GM13976 (cell line): ENCODE data around the gene TBCE.

Experiments
- DNase-seq: peaks from one replicate; pipeline ENCODE4 v3.0.0; 2012; ENCODE audit warnings: low spot score
- in situ Hi-C: fragments of 300-500 bp; cut with MboI; formaldehyde crosslinking; loops from one replicate; pipeline ENCODE4 v1.12.0; 2022; ENCODE audit warnings: low sequenced_read_pairs, mixed read lengths, inconsistent platforms; ENCODE audit not compliant: unreplicated experiment
- TF ChIP-seq, protein P1 (sequence below): IDR thresholded peaks from 2 replicates; pipeline ENCODE4 v1.5.1; 2012; ENCODE audit warnings: borderline replicate concordance, mild to moderate bottlenecking; ENCODE audit not compliant: insufficient read depth; ENCODE audit errors: extremely low read depth, missing control alignments, control extremely low read depth

The TBCE gene

DNA sequence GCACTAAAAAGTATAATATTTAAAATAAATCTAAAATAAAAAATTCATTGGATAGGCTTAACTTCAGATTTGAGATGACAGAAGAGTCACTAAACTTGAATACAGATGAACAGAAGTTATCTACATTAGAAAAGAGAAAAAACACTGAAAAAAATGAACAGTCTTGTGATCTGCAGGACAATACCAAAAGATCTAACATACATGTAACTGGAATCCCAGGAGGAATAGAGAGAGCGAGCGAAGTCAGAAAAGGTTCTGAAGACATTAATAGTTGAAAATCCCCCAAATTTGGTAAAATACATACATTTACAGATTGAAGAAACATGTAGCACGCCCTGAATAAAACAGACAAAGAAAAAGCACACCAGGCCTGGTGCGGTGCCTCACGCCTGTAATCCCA, 115.9 kb downstream of the TBCE start:
- in situ Hi-C loops, result no loop called here
- no peak for DNase-seq
- TF ChIP-seq, protein P1, sequence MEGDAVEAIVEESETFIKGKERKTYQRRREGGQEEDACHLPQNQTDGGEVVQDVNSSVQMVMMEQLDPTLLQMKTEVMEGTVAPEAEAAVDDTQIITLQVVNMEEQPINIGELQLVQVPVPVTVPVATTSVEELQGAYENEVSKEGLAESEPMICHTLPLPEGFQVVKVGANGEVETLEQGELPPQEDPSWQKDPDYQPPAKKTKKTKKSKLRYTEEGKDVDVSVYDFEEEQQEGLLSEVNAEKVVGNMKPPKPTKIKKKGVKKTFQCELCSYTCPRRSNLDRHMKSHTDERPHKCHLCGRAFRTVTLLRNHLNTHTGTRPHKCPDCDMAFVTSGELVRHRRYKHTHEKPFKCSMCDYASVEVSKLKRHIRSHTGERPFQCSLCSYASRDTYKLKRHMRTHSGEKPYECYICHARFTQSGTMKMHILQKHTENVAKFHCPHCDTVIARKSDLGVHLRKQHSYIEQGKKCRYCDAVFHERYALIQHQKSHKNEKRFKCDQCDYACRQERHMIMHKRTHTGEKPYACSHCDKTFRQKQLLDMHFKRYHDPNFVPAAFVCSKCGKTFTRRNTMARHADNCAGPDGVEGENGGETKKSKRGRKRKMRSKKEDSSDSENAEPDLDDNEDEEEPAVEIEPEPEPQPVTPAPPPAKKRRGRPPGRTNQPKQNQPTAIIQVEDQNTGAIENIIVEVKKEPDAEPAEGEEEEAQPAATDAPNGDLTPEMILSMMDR, result no peak

DNA sequence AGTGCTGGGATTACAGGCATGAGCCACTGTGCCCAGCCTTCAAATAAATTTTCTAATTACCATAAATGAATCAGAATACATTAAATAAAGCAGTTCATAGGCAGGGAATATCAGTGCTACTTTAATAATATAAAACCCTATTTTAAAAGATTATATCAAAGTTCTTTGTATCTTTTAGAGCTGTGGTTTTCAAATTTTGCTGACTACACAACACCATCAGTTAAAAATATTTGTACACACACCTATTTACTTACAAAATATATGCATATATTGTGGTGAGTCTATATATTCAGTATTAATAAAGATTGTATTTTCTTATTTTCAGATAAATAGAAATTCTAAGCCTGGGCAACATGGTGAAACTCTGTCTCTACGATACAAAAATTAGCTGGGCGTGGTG, 118.3 kb downstream of the TBCE start:
- TF ChIP-seq, protein P1, result no peak
- in situ Hi-C loops, result no loop called here
- DNase-seq, result no peak

DNA sequence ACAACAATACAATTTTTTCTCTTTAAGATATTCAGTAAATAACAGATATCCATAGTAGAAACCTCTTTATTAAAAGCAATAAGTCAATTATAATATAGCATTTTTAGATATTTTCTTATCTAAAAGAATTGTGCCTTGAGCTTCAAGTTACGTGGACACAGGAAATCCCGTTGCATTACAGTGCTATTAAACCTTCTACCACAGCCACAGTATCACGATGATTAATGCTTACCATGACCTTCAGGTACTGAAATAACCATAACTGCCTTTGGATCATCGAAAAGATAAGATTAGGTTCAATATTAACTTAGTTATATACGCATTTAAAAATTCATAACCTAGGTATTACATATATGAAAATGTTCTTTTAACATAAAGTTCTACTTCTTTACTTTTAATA, 119.1 kb downstream of the TBCE start:
- in situ Hi-C loops, result no loop called here
- TF ChIP-seq, protein P1, result no peak
- no peak for DNase-seq

DNA sequence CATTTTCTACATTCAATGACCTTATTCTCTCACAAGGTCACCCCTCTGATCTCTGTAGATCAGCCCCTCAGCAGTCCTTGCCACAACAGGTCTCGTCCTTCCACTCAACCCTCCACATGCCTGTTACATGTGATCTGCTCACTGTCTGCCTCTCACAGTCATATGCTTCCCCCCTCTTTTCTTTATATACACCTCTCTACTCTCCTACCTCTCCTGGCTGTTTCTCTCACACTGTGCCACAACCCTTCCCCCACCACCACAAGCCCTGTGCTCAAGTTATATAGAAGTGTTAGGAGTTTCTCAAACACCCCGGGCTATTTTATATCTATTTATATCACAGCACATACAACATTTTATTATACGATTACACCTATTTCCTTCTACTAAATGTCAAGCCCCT, 124.4 kb downstream of the TBCE start:
- DNase-seq, result no peak
- in situ Hi-C loops, result no loop called here
- TF ChIP-seq, protein P1, result no peak

DNA sequence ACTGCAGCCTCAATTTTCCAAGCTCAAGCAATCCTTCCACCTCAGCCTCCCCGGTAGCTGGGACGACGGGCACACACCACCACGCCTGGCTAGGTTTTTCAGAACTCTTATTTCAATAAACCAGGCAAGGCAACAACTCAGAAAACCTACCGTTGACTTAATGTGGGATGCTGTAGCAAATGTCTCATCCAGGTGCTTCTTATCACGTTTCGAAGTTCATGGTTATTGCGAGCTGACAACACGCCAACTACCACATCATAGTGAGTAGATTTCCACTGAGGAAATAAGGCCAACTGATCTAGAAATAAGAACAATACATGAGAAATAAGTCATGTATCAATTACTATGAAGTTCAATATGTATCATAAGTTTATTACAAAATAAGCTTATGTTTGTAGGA, 127.3 kb downstream of the TBCE start:
- in situ Hi-C loops, result no loop called here
- DNase-seq, result no peak
- TF ChIP-seq, protein P1, result no peak

DNA sequence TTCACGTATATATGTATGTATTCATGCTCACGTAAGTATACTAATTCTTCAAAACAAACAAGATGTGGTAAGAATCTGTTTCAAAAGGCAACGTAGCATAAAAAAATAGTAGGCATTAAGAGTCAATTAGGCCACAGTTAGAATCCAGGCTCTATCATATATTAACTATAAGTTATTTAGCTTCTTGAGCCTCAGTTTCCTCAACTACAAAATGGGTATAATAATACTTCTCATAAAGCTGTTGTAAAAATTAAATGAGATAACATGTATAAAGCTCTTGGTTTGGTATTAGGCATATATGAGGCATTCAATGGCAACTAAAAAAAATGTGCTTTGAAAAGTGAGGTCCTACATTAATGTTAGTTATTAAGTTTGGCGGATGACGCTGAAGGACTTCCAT, 127.8 kb downstream of the TBCE start:
- in situ Hi-C loops, result no loop called here
- TF ChIP-seq, protein P1, result no peak
- DNase-seq, result no peak

DNA sequence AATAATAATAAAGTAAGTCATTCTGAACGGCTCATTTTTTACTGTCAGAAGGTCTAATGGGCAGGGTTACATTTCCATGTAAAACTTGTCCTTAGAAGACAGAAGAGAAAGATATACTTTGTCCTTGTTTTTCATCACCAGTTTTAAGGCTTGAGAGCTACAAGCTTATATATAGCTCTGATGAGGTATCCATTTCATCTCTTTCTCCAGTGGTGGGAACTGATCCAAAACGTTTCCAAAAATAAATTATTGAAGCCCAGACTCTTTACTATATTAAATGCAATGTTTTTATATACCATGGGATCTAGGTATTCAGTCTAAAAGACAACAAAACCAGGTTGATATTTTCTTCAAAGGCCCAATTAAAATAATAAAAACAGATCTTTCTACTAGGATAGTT, 128.3 kb downstream of the TBCE start:
- DNase-seq, result no peak
- in situ Hi-C loops, result no loop called here
- TF ChIP-seq, protein P1, result no peak
